Measurements from ENCODE around the gene FYB1. TPM values are rescaled to one million over a fixed set of nuclear protein-coding genes. Genes with fewer than 3 reads are reported as not detected.
A peak's percentile ranks its signal among the peaks of the same experiment; 100 is the strongest.

FYB1 gene
- total RNA-seq, 4 donors from 2014 or later = 1.5 to 3.9 (median 3.0) TPM

DNA sequence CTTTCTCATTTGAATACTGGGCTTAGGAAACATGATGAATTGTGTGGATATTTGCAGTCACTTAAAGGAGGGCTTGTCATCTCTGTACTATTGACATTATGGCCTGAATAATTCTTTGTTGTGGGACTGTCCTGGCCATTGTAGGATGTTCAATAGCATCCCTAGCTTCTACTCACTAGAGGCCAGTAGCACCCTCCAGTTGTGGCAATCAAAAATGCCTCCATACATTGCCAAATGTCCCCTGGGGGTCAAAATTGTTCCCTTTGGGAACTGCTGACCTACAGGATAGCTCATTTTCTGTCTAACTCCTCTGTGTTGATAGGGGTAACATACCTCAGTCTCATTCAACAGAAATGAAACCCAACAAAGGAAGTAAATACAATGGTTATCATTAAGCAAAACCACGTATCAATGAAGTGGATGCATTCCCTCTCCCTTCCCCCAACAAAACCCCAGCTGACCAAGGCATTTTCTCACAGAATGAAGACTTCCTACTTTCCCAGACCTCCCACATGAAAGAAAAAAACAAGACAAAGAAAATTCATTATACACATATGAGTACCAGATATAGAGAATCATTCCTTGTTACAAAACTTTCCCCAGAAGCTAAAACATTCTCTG, 18.1 kb downstream of the FYB1 start:
- Histone ChIP-seq H3K36me3 (no peaks in the 10 kb centered on the region), H3K9me3 (no peaks in the 10 kb centered on the region), H3K4me3 (no peak overlapping the region), H3K27ac (no peak overlapping the region), H3K27me3 (peaks cover 5% of the 10 kb centered on the region), H3K4me1 (no peaks in the 10 kb centered on the region)
- no peak for DNase-seq (ENCODE audit: low spot score in 2 of 2)
- WGBS = 69% methylated on average over 1 of the region's 1 CpG
- TF ChIP-seq, protein P1, sequence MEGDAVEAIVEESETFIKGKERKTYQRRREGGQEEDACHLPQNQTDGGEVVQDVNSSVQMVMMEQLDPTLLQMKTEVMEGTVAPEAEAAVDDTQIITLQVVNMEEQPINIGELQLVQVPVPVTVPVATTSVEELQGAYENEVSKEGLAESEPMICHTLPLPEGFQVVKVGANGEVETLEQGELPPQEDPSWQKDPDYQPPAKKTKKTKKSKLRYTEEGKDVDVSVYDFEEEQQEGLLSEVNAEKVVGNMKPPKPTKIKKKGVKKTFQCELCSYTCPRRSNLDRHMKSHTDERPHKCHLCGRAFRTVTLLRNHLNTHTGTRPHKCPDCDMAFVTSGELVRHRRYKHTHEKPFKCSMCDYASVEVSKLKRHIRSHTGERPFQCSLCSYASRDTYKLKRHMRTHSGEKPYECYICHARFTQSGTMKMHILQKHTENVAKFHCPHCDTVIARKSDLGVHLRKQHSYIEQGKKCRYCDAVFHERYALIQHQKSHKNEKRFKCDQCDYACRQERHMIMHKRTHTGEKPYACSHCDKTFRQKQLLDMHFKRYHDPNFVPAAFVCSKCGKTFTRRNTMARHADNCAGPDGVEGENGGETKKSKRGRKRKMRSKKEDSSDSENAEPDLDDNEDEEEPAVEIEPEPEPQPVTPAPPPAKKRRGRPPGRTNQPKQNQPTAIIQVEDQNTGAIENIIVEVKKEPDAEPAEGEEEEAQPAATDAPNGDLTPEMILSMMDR (IDR thresholded peaks at IDR 0.05) = no peak
- TF ChIP-seq POLR2AphosphoS5 (IDR thresholded peaks at IDR 0.05) (no peak), POLR2A (IDR thresholded peaks at IDR 0.05) (no peak), EP300 (IDR thresholded peaks at IDR 0.05) (no peak)

DNA sequence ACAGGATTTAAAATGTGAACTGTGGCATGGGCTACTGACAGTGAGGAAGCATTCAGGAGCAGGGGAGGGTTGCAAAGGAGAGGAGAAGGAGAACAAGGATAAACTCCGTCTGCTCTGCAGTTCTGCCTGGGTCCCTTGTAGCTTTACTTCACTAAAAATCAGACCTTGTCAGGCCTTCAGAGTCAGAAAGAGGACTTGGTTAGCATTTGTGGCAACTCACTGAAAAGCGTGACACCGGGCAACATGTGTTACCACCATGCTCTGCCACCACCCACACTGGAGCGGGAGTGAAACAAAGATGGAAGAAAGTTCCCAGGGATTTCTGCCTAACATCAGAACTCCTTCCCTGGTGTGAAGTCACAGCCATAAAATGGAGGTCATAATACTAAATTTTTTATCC, 19.3 kb downstream of the FYB1 start:
- H3K9me3 ChIP-seq = no peaks in the 10 kb centered on the region
- H3K27ac ChIP-seq = peak overlapping the region; percentile 41
- 78% methylated on average over 4 of the region's 4 CpGs for WGBS
- H3K4me1 ChIP-seq = no peaks in the 10 kb centered on the region
- no peak for TF ChIP-seq POLR2A (IDR thresholded peaks at IDR 0.05)
- TF ChIP-seq EP300 (IDR thresholded peaks at IDR 0.05) = no peak
- TF ChIP-seq, protein P1 (IDR thresholded peaks at IDR 0.05) = no peak
- TF ChIP-seq POLR2AphosphoS5 (IDR thresholded peaks at IDR 0.05) = no peak
- DNase-seq (ENCODE audit: low spot score in 2 of 2) = no peak
- no peaks in the 10 kb centered on the region for H3K36me3 ChIP-seq
- H3K27me3 ChIP-seq = peaks cover 5% of the 10 kb centered on the region
- peak overlapping the region; percentile 7 for H3K4me3 ChIP-seq

GRCh38 chr5:39199335-39199734, 20.0 kb downstream of the FYB1 start:
- no peak for TF ChIP-seq EP300 (IDR thresholded peaks at IDR 0.05)
- TF ChIP-seq, protein P1 (IDR thresholded peaks at IDR 0.05) = no peak
- TF ChIP-seq POLR2A (IDR thresholded peaks at IDR 0.05) = no peak
- TF ChIP-seq POLR2AphosphoS5 (IDR thresholded peaks at IDR 0.05) = no peak
- Histone ChIP-seq H3K4me3 (peak overlapping the region; percentile 7), H3K27ac (no peak overlapping the region), H3K4me1 (no peaks in the 10 kb centered on the region), H3K36me3 (no peaks in the 10 kb centered on the region), H3K27me3 (peaks cover 5% of the 10 kb centered on the region), H3K9me3 (no peaks in the 10 kb centered on the region)
- DNase-seq (ENCODE audit: low spot score in 2 of 2) = no peak
- 66% methylated on average over 3 of the region's 3 CpGs for WGBS

GRCh38 chr5:39198127-39198526, 21.2 kb downstream of the FYB1 start:
- Histone ChIP-seq H3K9me3 (no peaks in the 10 kb centered on the region), H3K4me1 (no peaks in the 10 kb centered on the region), H3K27ac (no peak overlapping the region), H3K4me3 (no peak overlapping the region), H3K27me3 (peaks cover 5% of the 10 kb centered on the region), H3K36me3 (no peaks in the 10 kb centered on the region)
- TF ChIP-seq, protein P1 (IDR thresholded peaks at IDR 0.05) = no peak
- TF ChIP-seq EP300 (IDR thresholded peaks at IDR 0.05) (no peak), POLR2AphosphoS5 (IDR thresholded peaks at IDR 0.05) (no peak), POLR2A (IDR thresholded peaks at IDR 0.05) (no peak)
- WGBS = 71% methylated on average over 5 of the region's 5 CpGs
- no peak for DNase-seq (ENCODE audit: low spot score in 2 of 2)

DNA sequence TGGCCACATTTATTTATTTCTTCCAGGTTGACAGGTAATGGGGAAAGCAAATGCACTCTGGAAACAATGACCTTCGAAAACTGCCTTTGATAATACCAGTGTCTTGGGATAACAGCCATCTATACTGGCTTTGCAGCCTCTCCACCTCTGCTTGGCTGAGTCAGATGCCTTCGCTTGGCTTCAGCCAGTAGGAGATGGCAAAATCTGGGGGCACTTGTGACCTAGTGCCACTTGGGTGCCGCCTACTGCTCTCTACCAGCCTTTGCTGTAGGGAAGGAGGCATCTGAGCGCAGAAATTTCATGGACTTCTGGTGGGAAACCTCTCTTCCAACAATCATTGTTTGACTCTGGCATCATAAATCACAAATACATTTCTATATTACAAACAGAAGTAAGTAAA, 21.8 kb downstream of the FYB1 start:
- no peak for TF ChIP-seq POLR2A (IDR thresholded peaks at IDR 0.05)
- TF ChIP-seq, protein P1 (IDR thresholded peaks at IDR 0.05) = no peak
- TF ChIP-seq EP300 (IDR thresholded peaks at IDR 0.05) = no peak
- TF ChIP-seq POLR2AphosphoS5 (IDR thresholded peaks at IDR 0.05) = no peak
- peaks cover 5% of the 10 kb centered on the region for H3K27me3 ChIP-seq
- no peaks in the 10 kb centered on the region for H3K36me3 ChIP-seq
- no peak overlapping the region for H3K27ac ChIP-seq
- no peak for DNase-seq (ENCODE audit: low spot score in 2 of 2)
- no peaks in the 10 kb centered on the region for H3K9me3 ChIP-seq
- 99% methylated on average over 4 of the region's 4 CpGs for WGBS
- no peaks in the 10 kb centered on the region for H3K4me1 ChIP-seq
- H3K4me3 ChIP-seq = no peak overlapping the region

All from suprapubic skin (tissue), 4 donors.